ENCODE results near the gene ITPR2.
"Not testable (repeated sequence)": the region's sequence is repeated elsewhere in the genome, so short reads cannot be mapped to it uniquely, and the experiment has no call there.

Gene ITPR2

DNA sequence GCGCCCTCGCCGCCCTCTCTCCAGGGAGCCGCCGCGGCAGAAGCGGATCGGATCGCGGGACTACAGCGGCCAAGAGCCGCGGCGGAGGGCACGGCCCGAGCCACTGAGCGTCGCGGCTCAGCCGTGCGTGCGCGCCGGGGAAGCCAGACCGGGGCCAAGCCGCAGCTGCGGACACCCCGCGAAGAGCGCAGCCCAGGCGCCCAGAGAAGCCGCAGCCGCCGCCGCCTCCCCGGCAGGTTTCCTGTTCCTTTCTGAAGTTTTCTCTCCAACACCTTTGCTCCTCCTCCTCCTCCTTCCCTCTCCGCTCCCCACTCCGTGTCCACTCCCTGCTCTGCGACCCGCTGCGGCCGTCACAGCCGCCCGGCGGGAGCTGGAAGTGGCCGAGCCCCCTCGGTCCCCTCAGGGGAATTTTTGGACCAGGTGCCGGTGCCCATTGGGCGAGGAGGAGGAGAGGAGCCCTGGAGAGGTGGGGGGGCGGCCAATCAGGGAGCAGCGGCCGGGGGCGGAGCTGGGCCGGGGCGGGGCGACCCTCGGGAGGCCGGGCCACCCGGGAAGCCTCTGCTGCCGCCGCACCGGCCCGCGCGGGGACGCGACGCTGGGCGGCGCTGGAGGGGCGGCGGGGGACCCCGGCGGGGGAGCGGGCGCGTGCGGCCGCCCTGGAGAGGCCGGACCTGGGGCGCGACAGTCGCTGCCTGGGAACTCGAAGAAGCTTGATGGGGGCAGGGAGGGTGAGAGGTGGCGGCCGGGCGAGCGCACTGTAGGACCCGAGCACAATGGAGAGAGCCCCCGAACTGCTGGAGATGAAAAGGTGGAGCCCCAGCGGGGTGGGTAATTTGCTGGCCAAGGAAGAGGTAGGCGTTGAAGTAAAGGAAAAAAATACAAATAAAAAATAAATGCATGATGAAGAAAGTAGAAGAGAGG lies at the start of gene ITPR2:
TSS of gene ITPR2 (minus strand) at position 373 of the 921 bp plus-strand sequence. CDS start 413 bp downstream, outside the sequence.
- peak; percentile 88 to 91 for DNase-seq (ENCODE audit: low read depth in 2 of 2)

DNA sequence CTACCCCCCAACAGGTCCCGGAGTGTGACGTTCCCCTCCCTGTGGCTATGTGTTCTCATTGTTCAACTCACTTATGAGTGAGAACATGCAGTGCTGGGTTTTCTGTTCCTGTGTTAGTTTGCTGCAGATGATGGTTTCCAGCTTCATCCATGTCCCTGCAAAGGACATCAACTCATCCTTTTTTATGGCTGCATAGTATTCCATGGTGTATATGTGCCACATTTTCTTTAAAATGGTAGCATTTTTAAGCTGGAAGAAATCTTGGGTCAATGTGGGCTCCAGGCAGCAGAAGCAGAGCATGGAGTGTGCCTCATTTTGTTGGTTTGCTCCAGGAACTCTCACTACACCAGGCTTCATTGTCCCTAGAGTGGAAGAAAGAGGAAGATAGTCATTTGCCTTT lies 47.6 kb upstream of the ITPR2 start:
- no peak for DNase-seq (ENCODE audit: low read depth in 2 of 2)

DNA sequence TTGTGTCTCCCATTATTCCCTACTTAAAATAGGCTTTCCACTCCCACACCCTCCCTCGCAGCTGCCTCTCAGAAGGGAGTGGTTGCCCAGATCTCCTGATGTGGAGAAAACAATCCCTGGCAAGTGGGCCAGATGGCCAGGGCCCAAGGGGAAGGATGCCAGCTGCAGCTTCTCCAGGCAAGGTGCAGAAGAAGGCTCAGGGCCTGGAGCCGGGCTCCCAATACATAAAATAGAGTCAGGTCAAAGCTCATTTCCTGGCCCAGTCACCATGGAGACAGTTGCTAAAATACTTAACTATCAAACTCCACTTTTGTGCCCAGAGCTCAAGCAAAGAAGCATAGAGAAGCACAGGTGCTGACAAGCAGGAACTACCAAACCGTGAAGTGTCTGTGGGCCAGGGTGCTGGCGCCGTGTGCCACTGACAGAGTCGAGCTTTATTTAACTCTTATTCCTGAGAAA lies 45.7 kb upstream of the ITPR2 start:
- DNase-seq (ENCODE audit: low read depth in 2 of 2), result no peak

DNA sequence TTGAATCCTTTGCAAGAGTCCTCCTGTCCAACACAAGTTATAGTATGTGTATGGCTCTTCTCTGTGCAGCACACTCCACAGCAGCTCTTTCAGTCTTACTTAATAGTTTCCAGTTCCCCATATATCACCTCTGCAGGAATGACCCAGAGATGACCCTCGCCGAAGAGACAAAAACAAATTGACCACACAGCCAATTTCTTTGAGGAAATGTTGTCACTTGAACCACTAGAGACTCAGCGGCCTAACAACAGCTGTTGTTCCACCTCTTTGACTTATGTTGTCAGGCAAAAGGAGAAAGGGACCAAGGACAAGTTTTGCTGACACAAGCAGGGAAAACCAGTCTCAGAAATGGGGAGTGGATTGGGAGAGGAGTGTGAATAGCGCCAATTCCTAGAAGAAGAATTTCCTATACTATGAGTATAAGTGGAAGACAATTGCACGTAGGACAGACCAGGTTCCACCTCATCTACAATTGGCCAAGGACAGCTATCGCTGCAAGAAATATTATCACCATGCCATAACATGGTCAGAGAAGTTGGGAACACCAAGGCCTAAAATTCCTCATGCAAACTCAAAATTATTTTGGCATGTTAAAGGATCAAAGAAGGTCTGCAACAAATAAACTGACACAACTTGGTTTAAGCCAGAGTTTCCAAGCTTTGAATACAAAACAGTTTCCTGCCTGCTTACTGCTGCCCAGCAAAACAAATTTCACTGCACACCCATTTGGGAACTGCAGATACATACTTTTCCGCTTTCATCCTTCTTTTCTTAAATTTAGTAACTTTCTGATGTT lies 41.7 kb upstream of the ITPR2 start:
- DNase-seq (ENCODE audit: low read depth in 2 of 2), result no peak

DNA sequence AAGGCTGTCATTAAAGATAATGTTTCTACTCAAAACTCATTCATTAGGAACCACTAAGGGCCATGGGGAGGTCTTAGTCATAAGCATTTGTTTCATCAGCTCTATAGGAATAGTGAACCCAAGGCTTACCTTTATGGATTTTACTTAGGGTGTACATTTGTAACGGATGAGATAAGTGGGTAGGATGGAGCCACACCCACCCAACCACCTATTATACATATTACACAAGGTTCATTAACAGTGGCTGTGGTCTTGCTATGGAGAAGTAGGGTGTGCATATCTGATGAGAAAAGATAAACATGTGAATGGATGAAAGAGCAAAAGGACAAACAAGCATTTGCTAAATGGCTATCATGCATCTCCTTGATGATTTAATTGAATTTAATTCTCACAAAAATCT lies 39.6 kb upstream of the ITPR2 start:
- no peak for DNase-seq (ENCODE audit: low read depth in 2 of 2)

DNA sequence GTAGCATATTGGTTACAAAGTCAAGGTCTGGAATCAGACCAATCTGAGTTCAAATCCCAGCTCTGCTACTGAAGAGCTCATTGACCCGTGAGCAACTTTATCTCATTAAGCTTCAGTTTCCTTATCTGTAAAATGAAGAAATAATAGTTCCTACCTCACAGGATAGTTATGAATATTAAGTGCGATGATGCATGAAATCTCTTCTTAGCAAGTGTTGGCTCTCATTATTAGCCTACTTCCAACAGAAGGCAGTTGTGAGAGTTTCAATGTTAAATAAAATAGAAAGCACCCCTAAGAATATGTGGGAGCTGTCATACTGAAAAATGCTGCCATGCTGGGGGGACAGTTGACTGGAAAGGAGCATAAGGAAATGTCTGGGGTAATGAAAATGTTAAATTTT lies 39.0 kb upstream of the ITPR2 start:
- no peak for DNase-seq (ENCODE audit: low read depth in 2 of 2)

DNA sequence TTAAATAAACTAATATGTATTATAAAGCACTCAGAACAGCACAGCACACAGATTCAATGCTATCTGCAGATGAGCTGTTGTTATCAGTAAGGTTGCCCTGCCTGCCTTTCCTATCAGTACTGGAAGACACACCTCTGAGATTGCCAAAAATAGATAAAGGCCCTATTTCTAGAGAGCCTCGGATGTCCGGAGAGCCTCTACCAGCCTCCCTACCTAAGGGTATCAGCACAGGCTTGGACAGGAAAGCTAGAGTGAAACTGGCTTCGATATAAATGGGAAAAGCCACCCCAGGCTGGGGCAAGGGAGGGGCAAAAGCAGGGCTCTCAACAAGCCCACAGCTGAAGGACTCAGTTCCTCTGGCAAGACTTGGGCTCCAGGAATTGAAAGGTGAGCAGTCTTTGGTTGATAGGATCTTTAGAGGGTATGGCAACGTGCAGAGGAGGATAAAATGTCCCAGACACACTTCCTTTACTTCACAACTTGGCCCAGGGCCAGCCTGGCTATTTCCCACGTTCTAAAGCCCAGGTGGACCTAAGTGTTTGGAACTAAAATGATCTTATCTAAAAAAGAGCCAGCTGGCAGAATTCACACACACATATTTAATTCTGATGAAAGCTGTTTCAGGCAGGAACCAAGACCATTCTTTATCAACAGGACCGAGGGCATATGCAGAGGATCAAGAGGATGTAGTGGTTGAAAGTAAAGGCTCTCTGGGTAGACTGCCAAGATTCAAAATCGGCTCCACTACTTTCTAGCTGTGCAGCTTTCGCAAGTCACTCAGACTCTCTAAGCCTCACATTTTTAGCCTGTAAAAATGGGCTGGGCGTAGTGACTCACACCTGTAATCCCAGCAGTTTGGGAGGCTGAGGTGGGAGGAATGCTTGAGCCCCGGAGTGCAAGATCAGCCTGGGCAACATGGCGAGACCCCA lies 37.8 kb upstream of the ITPR2 start:
- no peak for DNase-seq (ENCODE audit: low read depth in 2 of 2)

DNA sequence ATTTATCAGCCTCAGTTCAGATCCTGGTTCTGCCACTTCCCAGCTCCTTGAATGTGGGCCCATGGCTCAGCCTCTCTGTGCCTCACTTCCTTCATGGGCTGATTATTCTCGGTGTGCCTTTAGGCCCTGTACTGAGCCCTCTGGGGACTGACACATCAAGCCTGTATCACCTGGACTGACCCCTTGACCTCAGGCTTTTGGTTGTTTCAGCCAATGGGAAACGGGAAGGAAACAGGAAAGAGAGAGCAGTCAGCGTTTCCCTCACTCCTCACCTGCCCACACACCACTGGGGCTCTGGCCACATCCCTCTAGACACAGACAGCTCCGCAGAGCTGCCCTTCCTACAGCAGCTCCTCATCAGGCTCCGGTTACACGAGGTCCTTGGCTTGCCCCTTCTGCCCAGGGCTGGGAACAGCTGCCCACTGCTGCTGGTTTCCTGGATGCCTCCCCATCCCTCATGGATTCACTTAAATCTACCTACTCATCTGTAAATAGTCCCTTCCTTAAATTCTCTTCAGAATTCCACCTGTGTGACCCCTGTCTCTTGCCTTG lies 37.0 kb upstream of the ITPR2 start:
- DNase-seq (ENCODE audit: low read depth in 2 of 2), result no peak

DNA sequence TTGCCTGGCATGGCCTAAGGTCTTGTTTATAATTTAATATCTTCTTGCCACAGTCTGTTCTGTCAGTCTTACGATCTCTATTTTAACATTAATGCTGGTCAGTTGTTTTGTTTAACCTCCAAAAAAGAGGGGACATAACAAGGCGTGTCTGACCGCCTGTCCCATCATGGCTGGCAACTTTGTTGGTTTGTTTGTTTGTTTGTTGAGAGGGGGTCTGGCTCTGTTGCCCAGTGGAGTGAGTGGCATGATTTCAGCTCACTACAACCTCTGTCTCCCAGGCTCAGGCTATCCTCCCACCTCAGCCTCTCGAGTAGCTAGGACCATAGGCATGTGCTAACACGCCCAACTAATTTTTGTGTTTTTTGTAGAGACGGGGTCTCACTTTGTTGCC lies 36.1 kb upstream of the ITPR2 start:
- DNase-seq (ENCODE audit: low read depth in 2 of 2), result no peak

DNA sequence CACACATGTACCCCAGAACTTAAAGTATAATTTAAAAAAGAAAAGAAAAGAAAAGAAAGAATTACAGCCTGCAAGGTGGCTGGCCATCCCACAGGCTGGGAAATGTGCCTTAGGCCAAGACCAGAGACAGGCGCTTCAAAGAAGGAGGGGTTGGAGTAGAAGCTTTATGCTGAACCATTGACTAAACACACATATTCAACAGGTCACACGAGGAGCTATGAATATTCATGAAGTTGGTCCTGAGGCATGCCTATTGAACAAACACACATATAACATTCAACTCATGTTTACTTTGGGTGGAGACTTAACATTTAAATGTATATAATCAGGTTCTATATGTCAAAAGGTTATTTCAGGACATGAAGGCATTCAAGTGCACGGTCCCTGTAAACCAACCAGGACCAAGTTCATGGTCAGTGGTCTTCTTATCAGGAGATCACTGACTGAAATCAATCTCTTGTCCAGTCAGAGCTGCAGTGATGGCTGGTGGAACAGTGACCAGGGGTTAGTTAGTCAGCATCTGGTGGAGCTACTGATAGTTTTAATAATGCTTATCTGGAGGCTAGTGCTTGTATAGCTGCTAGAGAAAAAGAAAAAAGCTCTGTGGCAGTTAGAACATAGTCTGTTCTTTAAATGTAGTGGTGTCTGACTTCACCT lies 35.6 kb upstream of the ITPR2 start:
- DNase-seq (ENCODE audit: low read depth in 2 of 2), result no peak

DNA sequence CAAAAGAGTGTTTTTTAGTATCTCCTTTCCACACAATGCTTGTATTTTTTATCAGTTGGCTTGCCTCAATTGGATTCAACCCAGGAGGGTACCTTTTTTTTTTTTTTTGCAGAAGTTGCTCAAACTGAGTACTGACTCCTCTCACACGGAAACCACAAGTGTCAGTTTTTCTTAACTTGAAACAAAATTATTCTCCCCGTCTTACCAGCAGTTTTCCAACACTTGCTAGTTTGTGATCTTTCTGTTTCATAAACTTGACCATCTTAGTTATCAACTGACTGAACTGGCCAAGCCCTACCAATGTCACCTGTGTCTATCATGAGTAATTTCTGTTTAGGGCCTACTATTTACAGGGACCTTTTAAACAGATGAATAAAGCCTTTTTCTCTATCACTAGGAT lies 34.1 kb upstream of the ITPR2 start:
- no peak for DNase-seq (ENCODE audit: low read depth in 2 of 2)

DNA sequence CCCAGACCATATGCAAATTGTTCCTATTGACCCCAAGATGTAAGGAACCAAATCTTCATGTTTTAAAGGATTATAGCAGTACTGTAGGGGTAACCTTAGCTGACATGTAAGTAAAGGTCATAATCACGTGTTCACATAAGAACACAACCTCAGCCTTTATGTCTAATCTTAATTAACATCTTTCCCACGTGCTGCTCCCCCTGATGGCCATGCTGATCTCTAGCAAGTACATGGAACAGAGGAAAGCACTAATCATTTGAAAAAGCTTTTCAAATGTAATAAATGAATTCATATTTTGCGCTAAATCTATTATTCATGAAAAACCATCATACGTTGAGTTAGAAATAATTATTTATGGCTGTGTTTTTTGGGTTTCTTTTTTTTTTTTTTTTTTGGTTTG lies 30.5 kb upstream of the ITPR2 start:
- no peak for DNase-seq (ENCODE audit: low read depth in 2 of 2)

DNA sequence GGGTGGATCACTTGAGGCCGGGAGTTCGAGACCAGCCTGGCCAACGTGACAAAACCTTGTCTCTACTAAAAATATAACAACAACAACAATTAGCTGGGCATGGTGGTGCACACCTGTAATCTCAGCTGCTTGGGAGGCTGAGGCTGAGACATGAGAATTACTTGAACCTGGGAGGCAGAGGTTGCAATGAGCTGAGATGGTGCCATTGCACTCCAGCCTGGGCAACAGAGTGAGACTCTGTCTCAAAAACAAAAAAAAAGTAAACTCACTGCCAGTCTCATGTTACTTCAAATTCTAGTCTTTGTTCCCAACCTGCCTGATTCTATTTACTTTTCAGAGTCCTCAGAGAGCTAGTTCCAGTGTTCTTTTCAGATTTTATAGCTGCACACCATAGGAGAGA lies 29.8 kb upstream of the ITPR2 start:
- DNase-seq (ENCODE audit: low read depth in 2 of 2), result not testable (repeated sequence)

DNA sequence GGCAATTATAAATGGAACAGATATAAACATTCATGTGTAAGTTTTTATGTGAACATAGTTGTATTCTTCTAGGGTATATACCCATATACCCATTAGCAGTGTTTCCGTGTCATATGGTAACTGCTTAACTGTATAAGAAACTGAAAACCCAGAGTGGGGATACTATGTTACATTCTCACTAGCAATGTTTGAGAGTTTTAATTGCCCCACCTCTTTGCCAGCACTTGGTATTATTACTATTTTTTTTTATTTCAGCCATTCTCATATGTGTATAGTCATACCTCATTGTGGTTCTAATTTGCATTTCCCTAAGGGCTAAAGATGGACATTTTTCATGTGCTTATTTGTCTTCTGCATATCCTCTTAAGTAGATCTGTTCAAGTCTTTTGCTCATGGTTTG lies 28.7 kb upstream of the ITPR2 start:
- no peak for DNase-seq (ENCODE audit: low read depth in 2 of 2)

DNA sequence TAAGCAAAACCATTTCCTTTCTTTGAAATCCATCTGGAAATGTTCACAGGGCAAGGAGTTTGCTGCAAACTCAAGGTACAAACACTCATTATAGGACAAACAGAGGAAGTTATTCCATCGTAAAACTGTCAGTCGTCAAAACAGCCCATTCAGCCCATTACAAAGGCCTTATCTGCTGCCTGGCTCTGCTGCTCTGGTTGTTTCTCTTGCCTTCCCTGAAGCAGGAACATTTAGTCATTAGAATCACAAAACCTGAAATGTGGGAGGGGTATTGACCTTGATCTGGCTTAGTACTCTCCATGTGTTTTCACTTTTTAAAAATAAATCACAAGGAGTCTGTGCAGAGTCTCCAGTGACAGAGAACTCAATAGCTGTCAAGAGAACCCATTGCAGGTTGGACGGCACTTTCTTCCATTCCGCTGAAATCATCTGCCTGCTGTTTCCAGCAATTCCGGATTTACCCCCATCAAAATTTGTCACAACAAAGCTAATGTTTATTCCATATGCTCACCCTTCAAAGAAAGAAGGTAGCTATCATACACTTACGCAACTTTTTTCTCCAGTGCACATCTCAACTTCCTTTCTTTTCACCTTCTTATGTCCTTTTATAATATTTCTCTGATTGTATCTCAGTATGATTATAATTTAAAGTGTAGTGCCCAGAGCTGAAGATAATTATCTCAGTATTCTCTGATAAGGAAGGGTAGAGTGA lies 24.6 kb upstream of the ITPR2 start:
- no peak for DNase-seq (ENCODE audit: low read depth in 2 of 2)

DNA sequence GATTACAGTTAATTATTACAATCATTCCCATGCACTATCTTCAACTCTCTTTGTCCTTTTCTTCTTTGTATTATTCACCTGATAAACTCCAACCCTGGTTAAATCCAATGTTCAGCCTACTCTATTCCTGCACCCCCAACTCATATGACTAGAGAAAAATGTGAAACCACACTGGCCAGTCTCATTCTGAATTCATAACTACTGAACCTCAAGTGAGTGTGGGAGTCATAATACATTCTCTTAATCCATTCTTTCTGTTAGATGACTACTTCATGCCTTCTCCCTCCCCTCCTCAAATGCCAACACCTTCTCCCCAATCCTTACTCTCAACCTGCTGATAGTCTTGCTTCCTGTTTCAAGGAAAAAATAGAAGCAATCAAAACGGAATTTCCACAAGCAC lies 22.3 kb upstream of the ITPR2 start:
- no peak for DNase-seq (ENCODE audit: low read depth in 2 of 2)

DNA sequence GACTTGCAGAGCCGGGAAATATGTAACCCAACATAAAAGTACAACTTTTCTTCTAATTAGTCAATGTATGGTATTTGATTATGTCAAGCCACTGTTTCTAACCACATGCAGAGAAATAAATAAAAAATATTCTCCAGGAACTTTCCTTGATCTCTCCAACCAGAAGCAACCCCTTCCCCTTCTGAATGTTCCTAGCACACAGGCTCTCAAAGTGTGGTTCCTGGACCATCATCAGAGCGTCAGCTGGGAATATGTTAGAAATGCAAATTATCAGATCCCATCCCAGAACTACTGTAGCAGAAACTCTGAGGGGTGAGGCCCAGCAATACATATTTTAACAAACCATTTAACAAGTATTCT lies 21.0 kb upstream of the ITPR2 start:
- no peak for DNase-seq (ENCODE audit: low read depth in 2 of 2)

DNA sequence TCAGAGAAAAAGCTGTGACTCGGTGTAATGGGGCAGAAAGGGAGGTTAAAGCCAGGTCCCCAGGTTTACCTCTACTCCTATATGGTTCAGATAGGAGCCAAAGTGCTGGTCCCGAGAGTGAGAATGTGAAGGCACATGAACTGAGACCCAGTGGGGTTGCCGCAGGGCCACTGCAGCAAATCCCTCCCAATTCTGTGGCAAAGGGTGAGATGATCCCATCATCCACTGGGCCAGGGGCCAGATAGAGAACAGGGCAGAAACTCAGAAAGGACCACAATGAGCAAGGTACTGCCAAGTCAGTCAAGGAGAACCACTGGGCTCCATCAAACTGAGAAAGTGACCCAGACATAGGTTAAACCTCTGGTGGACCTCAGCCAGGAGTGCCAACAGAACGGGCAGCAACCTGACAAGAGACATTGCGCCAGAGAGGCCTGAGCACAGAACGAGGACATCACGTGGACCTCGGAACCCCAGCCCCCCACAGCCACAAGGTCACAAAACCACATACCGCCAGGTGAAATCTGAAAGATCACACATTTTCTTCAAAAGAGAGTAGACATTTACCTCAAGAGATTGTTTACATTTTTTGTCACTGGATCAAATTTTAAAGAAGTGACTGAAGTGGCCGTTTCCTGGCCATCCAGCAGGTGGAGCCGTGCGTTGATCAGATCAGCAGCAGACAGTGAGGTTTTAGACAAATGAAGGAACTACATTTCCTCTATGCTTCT lies 20.5 kb upstream of the ITPR2 start:
- DNase-seq (ENCODE audit: low read depth in 2 of 2), result peak; percentile 49 to 52

DNA sequence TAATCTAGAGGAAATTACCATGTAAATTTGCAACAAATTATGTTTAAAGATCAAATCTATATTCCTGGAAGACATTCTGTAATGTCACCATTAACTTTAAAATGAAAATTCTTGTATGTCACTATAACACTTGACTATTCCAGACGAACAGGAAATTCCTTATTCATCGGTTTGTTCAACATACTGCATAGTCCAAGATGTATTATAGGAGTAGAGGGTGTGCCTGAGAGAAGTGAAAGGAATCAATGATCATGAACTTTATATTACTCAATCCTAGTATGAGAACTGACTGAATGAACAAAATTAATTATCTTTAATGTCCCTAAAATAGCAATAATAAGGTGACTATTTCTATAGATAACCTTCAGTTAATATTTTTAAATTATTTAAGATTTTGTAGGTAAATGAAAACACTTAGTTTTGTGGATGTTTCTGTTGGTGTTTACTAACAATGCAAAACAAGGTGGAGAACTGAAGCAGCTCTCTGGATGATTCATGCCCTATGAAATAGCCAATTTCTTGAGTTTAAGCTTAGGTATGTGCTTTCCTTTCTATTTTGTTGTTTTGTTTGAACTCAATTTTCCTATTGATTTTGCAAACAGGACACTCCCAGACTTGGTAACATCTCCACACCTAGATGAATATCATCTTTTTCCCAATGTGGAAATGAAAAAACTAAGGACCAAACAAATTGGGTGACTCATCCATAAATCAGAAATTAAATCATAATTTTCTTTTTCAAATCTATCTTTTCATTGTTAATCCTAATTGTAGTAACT lies 18.2 kb upstream of the ITPR2 start:
- no peak for DNase-seq (ENCODE audit: low read depth in 2 of 2)

Measured in activated CD4-positive, alpha-beta T cell treated with anti-CD3 and anti-CD28 coated beads for 24 hours (primary cell).